GM12878 (cell line): ENCODE results near the gene EPHA1. TPM values are rescaled to one million over a fixed set of nuclear protein-coding genes. Genes with fewer than 3 reads are reported as not detected.

Experiments
- ATAC-seq: fragments of 200-7000 bp; cut with Tn5 transposase; 3 replicates; pipeline ENCODE4 v1.9.1; 2020; ENCODE audit warnings: mild to moderate bottlenecking, moderate library complexity
- BruUV-seq: library from RNA; stranded (reverse); fragments of 400-500 nt; replicated peaks from 2 replicates; lab custom pipeline; 2021; lab: Mats Ljungman, UMichigan
- CTCF ChIA-PET: fragments of 300-600 bp; sonication (Branson Sonifier 250); formaldehyde crosslinking; extraction: SDS; loops from one replicate; lab custom pipeline; 2021; ENCODE audit warnings: inconsistent platforms; lab: Yijun Ruan, JAX
- POLR2A ChIA-PET: fragments of 350-600 bp; formaldehyde crosslinking; extraction: SDS; loops from one replicate; lab custom pipeline; 2021; ENCODE audit warnings: inconsistent platforms; lab: Charles Lee
- RAD21 ChIA-PET: fragments of 300-600 bp; sonication (Branson Sonifier 250); formaldehyde crosslinking; loops from one replicate; lab custom pipeline; 2023; ENCODE audit warnings: antibody characterized with exemption; ENCODE audit not compliant: unreplicated experiment; lab: Charles Lee
- SMC1A ChIA-PET: fragments of 300-600 bp; sonication (Branson Sonifier 250); formaldehyde crosslinking; loops from one replicate; lab custom pipeline; 2023; ENCODE audit not compliant: unreplicated experiment, uncharacterized antibody; lab: Charles Lee
- DNase-seq: peaks from one replicate; pipeline ENCODE4 v3.0.0-alpha.2; 2011; ENCODE audit warnings: low read depth, low spot score
- FAIRE-seq: peaks from 3 replicates; lab custom pipeline; 2011; peaks lifted over from hg19 to GRCh38; lab: Jason Lieb, UNC
- H2AFZ ChIP-seq: 2 replicates; pipeline ENCODE4 v1.6.0; 2011; ENCODE audit warnings: low read depth, low read length, control low read depth; ENCODE audit not compliant: control insufficient read depth
- H3K27ac ChIP-seq: 2 replicates; pipeline ENCODE4 v1.5.1; 2011; ENCODE audit warnings: control low read depth; ENCODE audit not compliant: control insufficient read depth, insufficient read depth
- H3K27me3 ChIP-seq, 2 experiments: replicated peaks in 1 of 2; 2 replicates each; pipeline versions ENCODE4 v1.6.0 to v1.6.1; 2011; ENCODE audit warnings: low read length in 1 of 2; ENCODE audit not compliant: control insufficient read depth in 2 of 2, insufficient read depth in 2 of 2
- H3K36me3 ChIP-seq, 2 experiments: 2 replicates each; pipeline ENCODE4 v1.5.1; 2011; ENCODE audit warnings: low read length in 1 of 2; ENCODE audit not compliant: control insufficient read depth in 2 of 2, insufficient read depth in 2 of 2
- H3K4me1 ChIP-seq: 2 replicates; pipeline ENCODE4 v1.6.1; 2011; ENCODE audit warnings: mild to moderate bottlenecking, low read length, moderate library complexity, mixed read lengths; ENCODE audit not compliant: control insufficient read depth, insufficient read depth
- H3K4me2 ChIP-seq: 2 replicates; pipeline ENCODE4 v1.6.0; 2011; ENCODE audit warnings: control low read depth; ENCODE audit not compliant: control insufficient read depth, insufficient read depth
- H3K4me3 ChIP-seq: fragments of 200-600 bp; sonication (generic); 2 replicates; pipeline ENCODE4 v1.5.1; 2016
- H3K79me2 ChIP-seq: 2 replicates; pipeline ENCODE4 v1.6.0; 2011; ENCODE audit warnings: low read length; ENCODE audit not compliant: control insufficient read depth, insufficient read depth
- H3K9ac ChIP-seq: 2 replicates; pipeline ENCODE4 v1.8.0; 2011; ENCODE audit warnings: low read length, control low read depth, mixed read lengths; ENCODE audit not compliant: control insufficient read depth, insufficient read depth
- H3K9me3 ChIP-seq: replicated peaks from 3 replicates; pipeline ENCODE4 v1.5.1; 2011; ENCODE audit warnings: mild to moderate bottlenecking, low read length; ENCODE audit not compliant: control insufficient read depth, insufficient read depth
- H4K20me1 ChIP-seq: 2 replicates; pipeline ENCODE4 v1.6.0; 2011; ENCODE audit not compliant: control insufficient read depth, insufficient read depth
- BACH1 ChIP-seq: fragments of 450-650 bp; IDR thresholded peaks from 2 replicates; pipeline ENCODE4 v1.6.1; 2017; ENCODE audit warnings: mild to moderate bottlenecking, borderline replicate concordance
- IKZF1 ChIP-seq: fragments of 450-650 bp; conservative IDR thresholded peaks from 2 replicates; pipeline ENCODE4 v1.6.1; 2017; ENCODE audit warnings: antibody characterized with exemption, mild to moderate bottlenecking
- MAX ChIP-seq: IDR thresholded peaks from 2 replicates; pipeline ENCODE4 v1.6.1; 2012; ENCODE audit warnings: low read depth, low read length, improper control_type of control experiment
- PML ChIP-seq: IDR thresholded peaks from 2 replicates; pipeline ENCODE4 v1.6.1; 2012; ENCODE audit warnings: low read length, inconsistent platforms
- RCOR1 ChIP-seq: conservative IDR thresholded peaks from 2 replicates; pipeline ENCODE4 v1.6.1; 2012; ENCODE audit warnings: low read depth, low read length, improper control_type of control experiment
- SUPT20H ChIP-seq: IDR thresholded peaks from 2 replicates; pipeline ENCODE4 v1.6.1; 2011; ENCODE audit warnings: low read depth, mild to moderate bottlenecking, low read length, moderate library complexity, borderline replicate concordance; ENCODE audit not compliant: control insufficient read depth
- ZNF207 ChIP-seq: fragments of 450-650 bp; IDR thresholded peaks from 2 replicates; pipeline ENCODE4 v1.6.1; 2014; ENCODE audit warnings: antibody characterized with exemption, mild to moderate bottlenecking, borderline replicate concordance
- WGBS: methylation state at CpG from one replicate; pipeline ENCODE4 v1.1.6; 2016; ENCODE audit warnings: low lambda C conversion rate; ENCODE audit not compliant: insufficient replicate concordance, insufficient coverage; ENCODE audit errors: missing lambda C conversion rate; 5-methylcytosine and 5-hydroxymethylcytosine counted together
- in situ Hi-C: fragments of 300-500 bp; cut with MboI; formaldehyde crosslinking; loops from 9 replicates; pipeline ENCODE4 v1.14.3; 2018; ENCODE audit warnings: mixed read lengths
- intact Hi-C: fragments of 100-400 bp; cut with micrococcal nuclease; formaldehyde crosslinking; loops from one replicate; pipeline ENCODE4 v1.14.2; 2022; ENCODE audit not compliant: unreplicated experiment
- polyA plus RNA-seq, 11 experiments: library from polyadenylated mRNA; depleted of rRNA in 4 of 11; unstranded in 6 of 11; stranded (reverse) in 5 of 11; fragments of >200 nt; fragmentation: Nextera tagmentation in 4 of 11; fragmentation: Illumina TruSeq in 1 of 11; extraction: Ambion mirVana in 4 of 11; extraction: Trizol in 1 of 11; gene quantifications; 1 replicate in 1 of 11; 2 replicates in 10 of 11; pipeline versions ENCODE4 v1.2.1 to v1.2.3, GENCODE V29; 2011 to 2016; ENCODE audit warnings: inconsistent platforms in 2 of 11, missing spikeins in 2 of 11, low read depth in 1 of 11
- total RNA-seq, 4 experiments: library from RNA; depleted of rRNA in 3 of 4; stranded (reverse); fragments of >200 nt in 3 of 4; fragmentation: Illumina TruSeq in 1 of 4; extraction: Trizol in 1 of 4; gene quantifications; 2 replicates each; pipeline versions ENCODE4 v1.2.1 to v1.2.3, GENCODE V29; 2013 to 2021

The EPHA1 gene
- total and polyA plus RNA-seq, 10 of the 15 experiments (the other 5 are each of a cell fraction or from before 2014, with no cell fraction given) = 0.11 to 0.35 (median 0.24) TPM; not detected in 6

- TF ChIP-seq SUPT20H = no peak
- no peak for TF ChIP-seq MAX
- no peak for TF ChIP-seq ZNF207
Measured at GRCh38 chr7:143456992-143457793, 48.5 kb upstream of the EPHA1 start (continued).

- peaks cover 0 to 4% of the 10 kb centered on the region in 2 experiments; a peak in 1 of 4 replicates for H3K27me3 ChIP-seq
- H3K36me3 ChIP-seq = no peaks in the 10 kb centered on the region
- TF ChIP-seq PML (no peak), IKZF1 (no peak), RCOR1 (no peak), BACH1 (no peak)
- no peaks in the 10 kb centered on the region for H4K20me1 ChIP-seq
- H3K4me1 ChIP-seq = no peaks in the 10 kb centered on the region
- H3K27ac ChIP-seq = no peak overlapping the region
- no peak overlapping the region for H3K4me3 ChIP-seq
- H2AFZ ChIP-seq = no peak overlapping the region
- H3K79me2 ChIP-seq = no peaks in the 10 kb centered on the region
- 68% methylated on average over 4 of the region's 4 CpGs for WGBS
- no peak overlapping the region for H3K9ac ChIP-seq
- ATAC-seq (no peak), FAIRE-seq (no peak), DNase-seq (no peak)
- ChIA-PET CTCF (no interaction called here), RAD21 (no interaction called here), POLR2A (no interaction called here), SMC1A (interaction anchor here (1.5 kb wide), 1 partner anchor 16 kb away, joined by 3 read pairs; no protein-coding TSS in a partner anchor)
- no TSS peak for BruUV-seq
- intact Hi-C loops = no loop called here
- in situ Hi-C loops = no loop called here
- no peak overlapping the region for H3K4me2 ChIP-seq
- H3K9me3 ChIP-seq = no peaks in the 10 kb centered on the region
Measured at GRCh38 chr7:143455942-143456341, 47.3 kb upstream of the EPHA1 start.
